ENCODE results near the gene INPP4B. TPM values are rescaled to one million over a fixed set of nuclear protein-coding genes. Genes with fewer than 3 reads are reported as not detected.

INPP4B gene
- total RNA-seq, 1 donor from 2014 or later: 32.7 TPM

DNA sequence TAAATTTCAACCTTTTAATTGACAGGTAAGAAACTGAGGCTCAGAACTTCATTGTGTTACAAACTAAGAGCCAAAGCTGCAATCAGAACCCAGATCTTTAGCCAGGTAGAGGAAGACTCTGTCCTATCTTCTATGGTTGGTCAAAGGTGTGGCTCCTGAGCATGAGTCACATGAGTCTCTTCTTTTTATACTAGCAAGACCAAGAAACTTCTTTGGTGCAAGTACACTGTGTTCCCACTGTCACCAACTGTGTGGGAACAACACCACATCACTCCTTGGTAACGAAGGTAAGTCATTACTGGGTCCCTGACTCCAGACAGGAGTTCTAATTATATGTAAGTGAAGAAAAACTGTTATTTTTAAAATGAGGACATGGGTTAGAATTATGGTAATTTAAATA is 290.1 kb downstream of the INPP4B start:
- no peak for DNase-seq (ENCODE audit: low spot score in 2 of 2)
- Histone ChIP-seq H3K36me3 (no peaks in the 10 kb centered on the region), H3K9me3 (no peaks in the 10 kb centered on the region), H3K4me3 (no peak overlapping the region), H3K27me3 (no peaks in the 10 kb centered on the region), H3K27ac (no peak overlapping the region), H3K4me1 (no peaks in the 10 kb centered on the region)
- intact Hi-C loops (cut with DNase I): no loop called here
- TF ChIP-seq, protein P1, sequence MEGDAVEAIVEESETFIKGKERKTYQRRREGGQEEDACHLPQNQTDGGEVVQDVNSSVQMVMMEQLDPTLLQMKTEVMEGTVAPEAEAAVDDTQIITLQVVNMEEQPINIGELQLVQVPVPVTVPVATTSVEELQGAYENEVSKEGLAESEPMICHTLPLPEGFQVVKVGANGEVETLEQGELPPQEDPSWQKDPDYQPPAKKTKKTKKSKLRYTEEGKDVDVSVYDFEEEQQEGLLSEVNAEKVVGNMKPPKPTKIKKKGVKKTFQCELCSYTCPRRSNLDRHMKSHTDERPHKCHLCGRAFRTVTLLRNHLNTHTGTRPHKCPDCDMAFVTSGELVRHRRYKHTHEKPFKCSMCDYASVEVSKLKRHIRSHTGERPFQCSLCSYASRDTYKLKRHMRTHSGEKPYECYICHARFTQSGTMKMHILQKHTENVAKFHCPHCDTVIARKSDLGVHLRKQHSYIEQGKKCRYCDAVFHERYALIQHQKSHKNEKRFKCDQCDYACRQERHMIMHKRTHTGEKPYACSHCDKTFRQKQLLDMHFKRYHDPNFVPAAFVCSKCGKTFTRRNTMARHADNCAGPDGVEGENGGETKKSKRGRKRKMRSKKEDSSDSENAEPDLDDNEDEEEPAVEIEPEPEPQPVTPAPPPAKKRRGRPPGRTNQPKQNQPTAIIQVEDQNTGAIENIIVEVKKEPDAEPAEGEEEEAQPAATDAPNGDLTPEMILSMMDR (IDR thresholded peaks at IDR 0.05): no peak

DNA sequence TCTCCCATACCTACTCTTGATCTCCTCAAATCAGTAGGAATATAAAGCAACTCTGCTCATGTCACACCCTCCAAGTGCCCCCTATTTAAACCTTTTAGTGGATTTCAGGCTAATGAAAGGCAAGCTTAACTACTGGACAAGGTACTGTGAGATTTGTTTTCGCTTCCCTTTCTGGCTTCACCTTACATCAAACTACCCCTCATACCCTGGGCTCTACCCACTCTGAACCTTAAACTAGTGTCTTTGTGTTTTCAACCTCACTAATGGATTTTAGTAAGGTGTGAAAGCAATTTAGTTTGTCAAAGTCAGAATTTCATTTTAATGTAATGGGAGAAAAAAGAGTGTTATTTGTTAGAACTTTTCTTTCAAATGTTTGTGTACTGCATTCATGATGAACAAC is 291.7 kb downstream of the INPP4B start:
- TF ChIP-seq, protein P1 (IDR thresholded peaks at IDR 0.05): no peak
- Histone ChIP-seq H3K4me1 (no peaks in the 10 kb centered on the region), H3K36me3 (no peaks in the 10 kb centered on the region), H3K27ac (no peak overlapping the region), H3K27me3 (no peaks in the 10 kb centered on the region), H3K9me3 (no peaks in the 10 kb centered on the region), H3K4me3 (no peak overlapping the region)
- intact Hi-C loops (cut with DNase I): no loop called here
- DNase-seq (ENCODE audit: low spot score in 2 of 2): no peak

DNA sequence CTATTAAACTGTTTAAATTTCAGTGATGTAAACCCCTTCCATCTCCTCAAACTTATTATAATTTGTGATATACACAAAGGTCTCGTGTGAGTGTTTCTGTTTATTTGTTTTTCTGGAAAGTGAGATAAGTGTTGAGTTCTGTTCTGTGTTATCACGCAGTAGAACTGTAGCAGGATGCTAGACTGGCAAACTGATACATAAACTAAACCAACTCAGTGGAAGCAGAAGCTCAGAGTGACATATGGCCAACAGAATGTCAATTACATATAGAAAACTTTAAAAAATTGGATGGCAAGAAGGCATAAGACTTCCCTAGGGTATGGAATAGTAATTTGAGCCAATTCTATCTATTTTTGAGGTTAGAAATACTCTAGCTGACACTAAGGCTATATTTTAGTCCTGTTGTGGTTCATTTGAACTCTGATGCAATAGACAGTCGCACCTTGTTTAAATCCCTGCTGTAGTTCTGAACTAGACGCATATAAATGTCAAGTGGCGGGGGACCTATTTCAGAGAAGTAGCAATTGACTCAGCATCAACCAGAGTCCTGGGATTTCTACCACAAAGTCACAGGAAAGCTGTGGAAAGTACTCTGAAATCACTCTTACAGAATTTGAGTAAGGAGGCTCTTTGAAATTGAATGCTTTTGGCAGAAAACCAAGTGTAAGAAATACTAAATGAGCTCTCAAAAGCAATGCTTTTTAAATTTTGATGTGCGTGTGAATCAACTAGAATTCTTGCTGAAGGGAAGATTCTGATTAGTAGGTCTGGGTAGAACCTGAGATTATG is 294.4 kb downstream of the INPP4B start:
- Histone ChIP-seq H3K4me3 (no peak overlapping the region), H3K4me1 (no peaks in the 10 kb centered on the region), H3K27ac (no peak overlapping the region), H3K9me3 (no peaks in the 10 kb centered on the region), H3K36me3 (no peaks in the 10 kb centered on the region), H3K27me3 (no peaks in the 10 kb centered on the region)
- TF ChIP-seq, protein P1 (IDR thresholded peaks at IDR 0.05): no peak
- intact Hi-C loops (cut with DNase I): no loop called here
- DNase-seq (ENCODE audit: low spot score in 2 of 2): no peak

DNA sequence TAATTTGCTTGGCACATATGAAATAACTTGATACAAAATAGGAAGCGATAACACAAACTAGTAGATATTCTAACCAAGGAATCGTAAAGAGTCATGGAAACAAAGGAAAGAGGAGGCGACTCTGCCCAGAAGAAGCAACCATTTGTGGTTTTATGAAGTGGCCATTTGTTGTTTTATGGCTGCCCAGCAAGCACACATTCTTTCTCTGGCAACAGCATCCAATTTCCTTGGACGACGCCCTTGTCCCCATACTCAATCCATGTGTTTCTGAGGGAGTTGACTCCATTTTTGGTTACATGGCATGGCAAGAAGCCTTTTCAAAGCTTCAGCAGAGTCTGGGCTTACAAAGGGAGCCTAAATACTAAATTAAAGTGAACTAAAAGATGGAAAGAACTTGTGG is 295.1 kb downstream of the INPP4B start:
- Histone ChIP-seq H3K27me3 (no peaks in the 10 kb centered on the region), H3K9me3 (no peaks in the 10 kb centered on the region), H3K4me1 (no peaks in the 10 kb centered on the region), H3K36me3 (no peaks in the 10 kb centered on the region), H3K4me3 (no peak overlapping the region), H3K27ac (no peak overlapping the region)
- intact Hi-C loops (cut with DNase I): no loop called here
- no peak for DNase-seq (ENCODE audit: low spot score in 2 of 2)
- TF ChIP-seq, protein P1 (IDR thresholded peaks at IDR 0.05): no peak

DNA sequence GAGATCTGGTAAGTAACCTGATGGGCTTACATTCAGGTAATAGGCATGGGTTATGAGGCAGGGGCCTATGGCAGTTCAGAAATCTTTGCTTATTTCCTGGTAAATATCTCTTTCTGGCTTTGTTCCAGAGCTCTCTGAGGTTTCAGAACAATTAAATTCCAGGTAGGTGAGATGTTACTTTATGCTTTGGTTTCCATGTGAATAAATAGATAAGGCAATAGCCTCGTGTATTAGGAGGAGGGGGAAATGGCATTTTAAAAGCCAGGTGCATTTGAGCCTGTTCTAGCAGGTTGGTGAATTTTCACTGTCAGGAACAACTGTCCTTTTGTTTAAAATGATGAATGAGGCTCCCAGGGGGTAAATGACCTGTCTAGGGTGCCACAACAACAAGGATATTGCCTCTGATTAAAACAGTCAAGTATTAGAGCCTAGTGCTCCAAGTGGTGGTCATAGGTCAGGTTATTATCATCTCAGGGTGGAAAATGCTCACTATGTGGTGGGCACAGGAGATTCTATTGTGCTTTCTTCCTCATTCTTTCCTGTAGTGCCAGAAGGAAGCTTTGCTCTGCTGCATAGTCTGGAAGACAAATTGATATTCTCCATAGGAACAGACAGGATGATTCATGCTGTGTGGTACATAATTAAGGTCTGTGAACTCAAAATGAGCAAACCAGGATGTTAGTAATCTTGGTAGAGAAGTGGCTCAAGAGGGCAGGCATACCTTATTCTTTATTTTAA is 296.2 kb downstream of the INPP4B start:
- intact Hi-C loops (cut with DNase I): no loop called here
- H3K4me3 ChIP-seq: no peak overlapping the region
- H3K36me3 ChIP-seq: no peaks in the 10 kb centered on the region
- no peak for DNase-seq (ENCODE audit: low spot score in 2 of 2)
- H3K9me3 ChIP-seq: no peaks in the 10 kb centered on the region
- H3K27ac ChIP-seq: no peak overlapping the region
- H3K4me1 ChIP-seq: no peaks in the 10 kb centered on the region
- H3K27me3 ChIP-seq: no peaks in the 10 kb centered on the region
- TF ChIP-seq, protein P1 (IDR thresholded peaks at IDR 0.05): no peak

Data from ascending aorta (tissue), 2 donors.